Heart left ventricle (tissue), 13 donors: Measurements from ENCODE around the gene FLACC1.

Experiments used
- CTCF ChIP-seq, 12 donors: fragments of 200-600 bp; sonication (generic) in 4 of 12; IDR thresholded peaks; one replicate each; pipeline versions ENCODE4 v1.5.0 to v1.8.0; 2018 to 2022; ENCODE audit warnings: antibody characterized with exemption in 12 of 12, mild to moderate bottlenecking in 5 of 12
- POLR2A ChIP-seq, 2 donors: fragments of 450-650 bp; IDR thresholded peaks; one replicate each; pipeline ENCODE4 v1.6.1; 2017; ENCODE audit warnings: antibody characterized with exemption in 2 of 2, mild to moderate bottlenecking in 2 of 2, moderate library complexity in 2 of 2
- donor health status: ischemic (EF 13 %, LVEDD 7.1; RV severe dilation, severe dysfunction).
- donor health status: DM: no; HTN: yes; CAD: no.
- donor health status: DM: no; HTN: no; CAD: no.
- donor health status: ischemic (EF 25% LVEDD 6.9; RV normal size, moderate dysfunction).
- donor health status: ischemic (EF 25% LVEDD 5.7; RV mildly dilated, moderate dysfunction).
- donor health status: ischemic (EF 35%, LVEDD 5.7; RV mildly dilated, moderate dysfunction).
- donor health status: nonischemic (EF 11% LVEDD 7.7; RV severe dilation, severe dysfunction).
- donor health status: DM: yes; HTN: yes; CAD: no.
- donor health status: PGD.
- donor health status: ischemic (EF 29% LVEDD 5.4; RV normal size, mild dysfunction).
- donor health status: nonischemic (EF 23%, LVEDD 6.1; RV moderate dilation, normal function).

GRCh38 chr2:201307876-201308275 is 49.3 kb downstream of the FLACC1 start:
- TF ChIP-seq CTCF (IDR thresholded peaks at IDR 0.05) (no peak), POLR2A (IDR thresholded peaks at IDR 0.05) (no peak)
